Renal cortex interstitium (tissue), 15 donors: ENCODE data around the gene HFE. TPM values are rescaled to one million over a fixed set of nuclear protein-coding genes. Genes with fewer than 3 reads are reported as not detected.
"Not testable (repeated sequence)": the region's sequence is repeated elsewhere in the genome, so short reads cannot be mapped to it uniquely, and the experiment has no call there.

Source experiments
- DNase-seq, 11 donors: peaks; one replicate each; pipeline ENCODE4 v3.0.0-alpha.2; 2013; ENCODE audit warnings: low read depth in 9 of 11, low spot score in 4 of 11; ENCODE audit errors: extremely low read depth in 1 of 11
- long read RNA-seq, 16 experiments: transcript quantifications; one replicate each; lab custom pipeline, GENCODE V29; 2026
- polyA plus RNA-seq, 3 donors: library from polyadenylated mRNA; unstranded; fragments of 120-200 nt; gene quantifications; one replicate each; pipeline ENCODE4 v1.2.1, GENCODE V29; 2013; ENCODE audit not compliant: insufficient read length in 3 of 3

HFE gene, protein sequence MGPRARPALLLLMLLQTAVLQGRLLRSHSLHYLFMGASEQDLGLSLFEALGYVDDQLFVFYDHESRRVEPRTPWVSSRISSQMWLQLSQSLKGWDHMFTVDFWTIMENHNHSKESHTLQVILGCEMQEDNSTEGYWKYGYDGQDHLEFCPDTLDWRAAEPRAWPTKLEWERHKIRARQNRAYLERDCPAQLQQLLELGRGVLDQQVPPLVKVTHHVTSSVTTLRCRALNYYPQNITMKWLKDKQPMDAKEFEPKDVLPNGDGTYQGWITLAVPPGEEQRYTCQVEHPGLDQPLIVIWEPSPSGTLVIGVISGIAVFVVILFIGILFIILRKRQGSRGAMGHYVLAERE
- 1 to 10 TPM; 7.4 to 9.7 (median 8.1) TPM for polyA plus RNA-seq
- long read RNA-seq, donor 1: 0 reads
- long read RNA-seq, donor 2: 0 reads
- long read RNA-seq, donor 3: 0 reads
- long read RNA-seq, donor 4: 0 reads
- long read RNA-seq, donor 5: 0 reads
- long read RNA-seq, donor 6, partial matches to known transcripts: 0 of 1 reads
- long read RNA-seq, donor 6, other reads (novel, unspliced or antisense): 0 of 1 reads
- long read RNA-seq, donor 7, partial matches to known transcripts: 0 of 1 reads
- long read RNA-seq, donor 7, other reads (novel, unspliced or antisense): 0 of 1 reads
- long read RNA-seq, donor 8: 0 reads
- long read RNA-seq, donor 9, full-length matches to known transcripts: 3 of 3 reads
- long read RNA-seq, donor 9, partial matches to known transcripts: 0 of 3 reads
- long read RNA-seq, donor 9, other reads (novel, unspliced or antisense): 0 of 3 reads
- long read RNA-seq, donor 10: 0 reads
- long read RNA-seq, donor 11, full-length matches to known transcripts: 1 of 1 reads
- long read RNA-seq, donor 11, partial matches to known transcripts: 0 of 1 reads
- long read RNA-seq, donor 11, other reads (novel, unspliced or antisense): 0 of 1 reads
- long read RNA-seq, donor 12: 0 reads
- long read RNA-seq, donor 13: 0 reads
- long read RNA-seq, donor 14: 0 reads
- long read RNA-seq, donor 15, full-length matches to known transcripts: 1 of 1 reads
- long read RNA-seq, donor 15, partial matches to known transcripts: 0 of 1 reads
- long read RNA-seq, donor 15, other reads (novel, unspliced or antisense): 0 of 1 reads
- long read RNA-seq, donor 16, full-length matches to known transcripts: 3 of 3 reads
- long read RNA-seq, donor 16, partial matches to known transcripts: 0 of 3 reads
- long read RNA-seq, donor 16, other reads (novel, unspliced or antisense): 0 of 3 reads

DNA sequence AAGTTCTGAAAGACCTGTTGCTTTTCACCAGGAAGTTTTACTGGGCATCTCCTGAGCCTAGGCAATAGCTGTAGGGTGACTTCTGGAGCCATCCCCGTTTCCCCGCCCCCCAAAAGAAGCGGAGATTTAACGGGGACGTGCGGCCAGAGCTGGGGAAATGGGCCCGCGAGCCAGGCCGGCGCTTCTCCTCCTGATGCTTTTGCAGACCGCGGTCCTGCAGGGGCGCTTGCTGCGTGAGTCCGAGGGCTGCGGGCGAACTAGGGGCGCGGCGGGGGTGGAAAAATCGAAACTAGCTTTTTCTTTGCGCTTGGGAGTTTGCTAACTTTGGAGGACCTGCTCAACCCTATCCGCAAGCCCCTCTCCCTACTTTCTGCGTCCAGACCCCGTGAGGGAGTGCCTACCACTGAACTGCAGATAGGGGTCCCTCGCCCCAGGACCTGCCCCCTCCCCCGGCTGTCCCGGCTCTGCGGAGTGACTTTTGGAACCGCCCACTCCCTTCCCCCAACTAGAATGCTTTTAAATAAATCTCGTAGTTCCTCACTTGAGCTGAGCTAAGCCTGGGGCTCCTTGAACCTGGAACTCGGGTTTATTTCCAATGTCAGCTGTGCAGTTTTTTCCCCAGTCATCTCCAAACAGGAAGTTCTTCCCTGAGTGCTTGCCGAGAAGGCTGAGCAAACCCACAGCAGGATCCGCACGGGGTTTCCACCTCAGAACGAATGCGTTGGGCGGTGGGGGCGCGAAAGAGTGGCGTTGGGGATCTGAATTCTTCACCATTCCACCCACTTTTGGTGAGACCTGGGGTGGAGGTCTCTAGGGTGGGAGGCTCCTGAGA, at the start of gene HFE:
Gene HFE, plus strand, starts transcription at position 146 of the 832 bp plus-strand sequence. Its CDS starts 12 bp downstream, at position 158.
- peak in 7 of 11 donors; percentile 25 to 62 (median 51) for DNase-seq

- no peak for DNase-seq
Measured at GRCh38 chr6:26041946-26042345, 45.3 kb upstream of the HFE start.

GRCh38 chr6:26043384-26044139, 43.7 kb upstream of the HFE start:
- DNase-seq: peak in 10 of 11 donors; percentile 87 to 98 (median 94)

GRCh38 chr6:26044140-26045064, 42.8 kb upstream of the HFE start:
- no peak for DNase-seq

DNA sequence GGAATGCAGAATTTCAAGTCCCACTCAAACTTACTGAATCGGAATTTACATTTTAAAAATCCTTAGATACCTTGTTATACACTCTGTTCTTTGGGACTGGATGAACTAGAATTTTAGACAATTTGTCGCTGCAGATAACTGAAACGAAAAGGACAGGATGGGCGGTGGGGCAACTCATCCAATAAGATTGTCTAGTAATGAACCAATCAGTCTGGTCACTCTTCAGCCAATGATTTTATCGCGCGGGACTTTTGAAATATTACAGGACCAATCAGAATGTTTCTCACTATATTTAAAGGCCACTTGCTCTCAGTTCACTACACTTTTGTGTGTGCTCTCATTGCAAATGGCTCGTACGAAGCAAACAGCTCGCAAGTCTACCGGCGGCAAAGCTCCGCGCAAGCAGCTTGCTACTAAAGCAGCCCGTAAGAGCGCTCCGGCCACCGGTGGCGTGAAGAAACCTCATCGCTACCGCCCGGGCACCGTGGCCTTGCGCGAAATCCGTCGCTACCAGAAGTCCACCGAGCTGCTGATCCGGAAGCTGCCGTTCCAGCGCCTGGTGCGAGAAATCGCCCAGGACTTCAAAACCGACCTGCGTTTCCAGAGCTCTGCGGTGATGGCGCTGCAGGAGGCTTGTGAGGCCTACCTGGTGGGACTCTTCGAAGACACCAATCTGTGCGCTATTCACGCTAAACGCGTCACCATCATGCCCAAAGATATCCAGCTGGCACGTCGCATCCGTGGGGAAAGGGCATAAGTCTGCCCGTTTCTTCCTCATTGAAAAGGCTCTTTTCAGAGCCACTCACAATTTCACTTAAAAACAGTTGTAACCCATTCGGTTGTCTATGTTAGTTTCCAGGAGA, 41.9 kb upstream of the HFE start:
- DNase-seq: peak in 10 of 11 donors; percentile 88 to 97 (median 93)

- no peak for DNase-seq
Measured at GRCh38 chr6:26045928-26046368, 41.3 kb upstream of the HFE start.

DNA sequence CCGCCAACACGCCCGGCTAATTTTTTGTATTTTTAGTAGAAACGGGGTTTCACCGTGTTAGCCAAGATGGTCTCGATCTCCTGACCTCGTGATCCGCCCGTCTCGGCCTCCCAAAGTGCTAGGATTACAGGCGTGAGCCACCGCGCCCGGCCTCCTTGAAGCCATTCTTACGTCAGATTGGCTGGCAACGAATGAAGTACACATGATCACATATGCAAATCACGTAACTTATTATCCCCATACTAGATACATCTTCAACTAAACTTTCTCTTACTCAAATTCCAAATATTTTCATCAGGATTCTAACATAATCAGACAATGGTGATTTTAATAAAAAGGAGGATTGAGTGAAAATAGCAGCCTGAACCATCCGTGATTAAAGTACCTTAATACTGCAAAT, 39.9 kb upstream of the HFE start:
- DNase-seq: not testable (repeated sequence)

GRCh38 chr6:26048590-26048989, 38.6 kb upstream of the HFE start:
- no peak for DNase-seq

GRCh38 chr6:26051665-26052310, 35.4 kb upstream of the HFE start:
- DNase-seq: no peak

DNA sequence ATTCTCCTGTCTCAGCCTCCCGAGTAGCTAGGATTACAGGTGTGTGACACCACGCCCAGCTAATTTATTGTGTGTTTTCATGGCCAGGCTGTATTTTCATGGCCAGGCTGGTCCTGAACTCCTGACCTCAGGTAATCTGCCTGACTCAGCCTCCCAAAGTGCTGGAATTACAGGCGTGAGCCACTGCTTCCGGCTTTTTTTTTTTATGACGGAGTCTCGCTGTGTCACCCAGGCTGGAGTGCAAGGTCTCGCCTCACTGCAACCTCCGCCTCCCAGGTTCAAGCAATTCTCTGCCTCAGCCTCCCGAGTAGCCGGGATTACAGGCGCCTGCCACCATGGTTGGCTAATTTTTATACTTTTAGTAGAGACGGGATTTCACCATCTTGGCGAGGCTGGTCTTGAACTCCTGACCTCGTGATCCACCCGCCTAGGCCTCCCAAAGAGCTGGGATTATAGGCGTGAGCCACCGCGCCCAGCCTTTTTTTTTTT, 34.4 kb upstream of the HFE start:
- not testable (repeated sequence) for DNase-seq

DNA sequence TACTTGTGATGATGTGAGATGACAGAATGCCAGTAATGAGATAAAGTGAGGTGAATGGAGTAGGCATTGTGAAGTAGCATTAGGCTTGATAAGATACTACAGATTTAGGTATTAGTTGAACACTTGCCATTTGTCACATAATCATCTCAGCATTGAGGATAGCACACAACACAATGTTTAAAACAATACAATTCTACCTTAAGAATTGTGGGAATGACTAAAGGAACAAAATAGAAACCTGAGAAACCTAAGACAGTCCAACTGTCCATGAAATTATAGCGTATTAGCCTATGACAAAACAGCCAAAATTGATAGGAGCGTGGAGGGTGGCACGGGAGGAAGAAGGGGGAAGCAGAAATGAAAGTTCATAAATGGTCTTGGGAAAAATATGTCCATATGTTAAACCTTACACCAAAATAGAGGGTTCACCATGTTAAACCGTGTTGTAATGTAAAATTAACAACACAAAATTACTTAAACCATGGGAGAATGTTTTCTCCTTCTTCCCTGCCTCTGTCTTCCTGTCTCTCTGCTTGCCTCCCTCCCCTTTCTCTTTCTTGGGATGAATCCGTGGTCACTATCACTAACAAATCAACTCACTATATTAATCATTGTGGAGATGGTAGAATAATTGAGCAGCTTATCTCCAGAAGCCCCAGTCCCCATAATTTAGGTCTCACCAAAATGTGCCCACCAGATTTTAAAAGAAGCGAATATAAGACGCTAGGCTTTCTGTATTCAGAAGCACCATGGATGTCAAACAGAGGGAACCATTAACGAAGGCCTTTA, 33.0 kb upstream of the HFE start:
- DNase-seq: no peak

DNA sequence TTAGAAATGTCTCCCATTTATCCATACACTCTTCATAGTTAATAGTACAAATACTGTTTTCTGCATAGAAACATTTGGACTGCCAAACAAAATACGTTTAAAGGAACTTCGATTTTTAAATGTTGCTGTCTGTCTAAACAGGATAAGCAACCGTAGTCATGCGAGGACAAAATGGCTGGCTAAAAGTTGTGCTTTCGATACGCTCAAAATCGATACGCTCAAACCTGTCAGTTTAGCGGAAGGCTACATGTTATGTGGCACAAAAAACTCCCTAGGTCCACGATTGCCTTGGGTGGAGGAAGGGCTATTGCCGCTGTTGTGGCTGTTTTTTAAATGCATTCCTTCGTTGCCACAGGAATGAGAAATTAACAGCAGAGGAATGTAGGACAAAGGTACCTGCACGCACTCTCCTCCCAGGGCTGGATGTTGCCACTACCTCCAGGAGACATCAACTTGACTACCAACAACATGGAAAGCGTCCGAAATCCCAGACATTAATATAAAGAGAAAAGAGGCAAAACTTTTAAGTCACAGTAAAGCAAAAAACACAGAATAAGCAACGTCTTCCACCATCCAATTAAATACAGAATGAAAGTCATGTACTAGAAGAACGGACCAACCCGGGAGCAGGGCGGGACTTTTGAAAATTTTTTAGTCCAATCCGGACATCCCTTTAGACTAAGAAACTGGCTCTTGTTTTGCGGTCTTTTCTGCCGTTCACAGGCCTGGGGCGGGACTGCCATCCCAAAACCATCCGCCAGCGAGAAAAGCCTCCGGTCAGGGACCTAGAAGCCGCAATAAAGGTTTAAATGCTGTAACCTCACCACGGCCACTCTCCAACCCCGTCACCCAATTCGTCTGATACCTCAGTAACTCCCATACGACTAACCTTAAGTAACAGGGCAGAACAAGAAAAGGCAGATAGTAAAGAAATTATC, 32.2 kb upstream of the HFE start:
- peak in 9 of 11 donors; percentile 80 to 96 (median 92) for DNase-seq
